HepG2 (cell line): ENCODE results near the gene KMT2B. TPM values are rescaled to one million over a fixed set of nuclear protein-coding genes. Genes with fewer than 3 reads are reported as not detected.

Experiments
- AFF4 ChIP-seq: sonication (generic); formaldehyde crosslinking; IDR thresholded peaks from 2 replicates; pipeline ENCODE4 v1.4.0; 2020; ENCODE audit warnings: missing genetic modification reagents
- BRD4 ChIP-seq: sonication (generic); formaldehyde crosslinking; IDR thresholded peaks from 2 replicates; pipeline ENCODE4 v1.4.0; 2020; ENCODE audit warnings: missing genetic modification reagents
- CBX1 ChIP-seq: IDR thresholded peaks from one replicate; pipeline ENCODE4 v1.6.1; 2016; ENCODE audit warnings: antibody characterized with exemption, low read depth
- CSRNP1 ChIP-seq: sonication (generic); formaldehyde crosslinking; IDR thresholded peaks from 2 replicates; pipeline ENCODE4 v1.8.1; 2023; ENCODE audit warnings: mild to moderate bottlenecking, missing genetic modification reagents
- ERF ChIP-seq: IDR thresholded peaks from 2 replicates; pipeline ENCODE4 v1.6.1; 2018; ENCODE audit warnings: missing biosample characterization, missing genetic modification reagents
- ESRRA ChIP-seq: sonication (generic); formaldehyde crosslinking; IDR thresholded peaks from 2 replicates; pipeline ENCODE4 v1.5.1; 2020; ENCODE audit warnings: mild to moderate bottlenecking, low read depth, missing genetic modification reagents
- FUBP1 ChIP-seq: sonication (generic); formaldehyde crosslinking; IDR thresholded peaks from 2 replicates; pipeline ENCODE4 v1.5.1; 2020; ENCODE audit warnings: missing genetic modification reagents, mild to moderate bottlenecking, borderline replicate concordance
- KLF15 ChIP-seq: sonication (generic); formaldehyde crosslinking; IDR thresholded peaks from 2 replicates; pipeline ENCODE4 v1.8.1; 2023; ENCODE audit warnings: borderline replicate concordance, mild to moderate bottlenecking, inconsistent platforms, missing genetic modification reagents, mixed read lengths
- KMT2A ChIP-seq: sonication (generic); formaldehyde crosslinking; IDR thresholded peaks from 2 replicates; pipeline ENCODE4 v1.4.0; 2020; ENCODE audit warnings: missing genetic modification reagents
- MZF1 ChIP-seq: sonication (generic); formaldehyde crosslinking; IDR thresholded peaks from 2 replicates; pipeline ENCODE4 v1.8.1; 2023; ENCODE audit warnings: mild to moderate bottlenecking, missing genetic modification reagents, borderline replicate concordance
- NCOA5 ChIP-seq: sonication (generic); formaldehyde crosslinking; IDR thresholded peaks from 2 replicates; pipeline ENCODE4 v1.4.0; 2020; ENCODE audit warnings: missing genetic modification reagents
- NFATC3 ChIP-seq: sonication (generic); formaldehyde crosslinking; IDR thresholded peaks from 2 replicates; pipeline ENCODE4 v1.5.1; 2020; ENCODE audit warnings: mild to moderate bottlenecking, missing genetic modification reagents
- REXO4 ChIP-seq: sonication (generic); formaldehyde crosslinking; IDR thresholded peaks from 2 replicates; pipeline ENCODE4 v1.8.0; 2022; ENCODE audit warnings: missing genetic modification reagents, mild to moderate bottlenecking, borderline replicate concordance
- RFXAP ChIP-seq: sonication (generic); formaldehyde crosslinking; IDR thresholded peaks from 2 replicates; pipeline ENCODE4 v1.4.0; 2020; ENCODE audit warnings: missing genetic modification reagents, borderline replicate concordance
- SMAD1 ChIP-seq: sonication (generic); formaldehyde crosslinking; IDR thresholded peaks from 2 replicates; pipeline ENCODE4 v1.4.0; 2020; ENCODE audit warnings: missing genetic modification reagents, low read depth, mild to moderate bottlenecking, borderline replicate concordance
- TBP ChIP-seq: sonication (generic); formaldehyde crosslinking; IDR thresholded peaks from 2 replicates; pipeline ENCODE4 v1.5.0; 2020; ENCODE audit warnings: missing genetic modification reagents
- TMF1 ChIP-seq: sonication (generic); formaldehyde crosslinking; IDR thresholded peaks from 2 replicates; pipeline ENCODE4 v1.8.1; 2022; ENCODE audit warnings: low read depth, missing genetic modification reagents
- YEATS2 ChIP-seq: sonication (generic); formaldehyde crosslinking; IDR thresholded peaks from 2 replicates; pipeline ENCODE4 v1.4.0; 2020; ENCODE audit warnings: missing genetic modification reagents, borderline replicate concordance
- ZBTB4 ChIP-seq: sonication (generic); formaldehyde crosslinking; IDR thresholded peaks from 2 replicates; pipeline ENCODE4 v1.4.0; 2020; ENCODE audit warnings: missing genetic modification reagents, mild to moderate bottlenecking, borderline replicate concordance
- ZMYM3 ChIP-seq: sonication (generic); formaldehyde crosslinking; IDR thresholded peaks from 2 replicates; pipeline ENCODE4 v1.5.1; 2020; ENCODE audit warnings: mild to moderate bottlenecking, missing genetic modification reagents
- ZNF564 ChIP-seq: sonication (generic); formaldehyde crosslinking; IDR thresholded peaks from 2 replicates; pipeline ENCODE4 v1.8.1; 2023; ENCODE audit warnings: mild to moderate bottlenecking, missing genetic modification reagents
- polyA plus RNA-seq, 8 experiments: library from polyadenylated mRNA; depleted of rRNA in 3 of 8; stranded (reverse) in 7 of 8; unstranded in 1 of 8; fragments of >200 nt; fragmentation: Illumina TruSeq in 4 of 8; extraction: Trizol in 4 of 8; gene quantifications; 2 replicates each; pipeline versions ENCODE4 v1.2.1 to v1.2.3, GENCODE V29; 2011 to 2016; ENCODE audit warnings: low read depth in 4 of 8, missing spikeins in 1 of 8, mixed read lengths in 1 of 8; ENCODE audit not compliant: insufficient read depth in 1 of 8
- total RNA-seq, 5 experiments: library from RNA; depleted of rRNA; stranded (reverse); fragments of >200 nt; fragmentation: Illumina TruSeq; extraction: Trizol; gene quantifications; 2 replicates each; pipeline ENCODE4 v1.2.3, GENCODE V29; 2016; ENCODE audit warnings: low read depth in 1 of 5

KMT2B gene
- total and polyA plus RNA-seq, 2 of the 13 experiments (the other 11 are each of a cell fraction or from before 2014, with no cell fraction given) = 6.2 to 16.9 TPM

DNA sequence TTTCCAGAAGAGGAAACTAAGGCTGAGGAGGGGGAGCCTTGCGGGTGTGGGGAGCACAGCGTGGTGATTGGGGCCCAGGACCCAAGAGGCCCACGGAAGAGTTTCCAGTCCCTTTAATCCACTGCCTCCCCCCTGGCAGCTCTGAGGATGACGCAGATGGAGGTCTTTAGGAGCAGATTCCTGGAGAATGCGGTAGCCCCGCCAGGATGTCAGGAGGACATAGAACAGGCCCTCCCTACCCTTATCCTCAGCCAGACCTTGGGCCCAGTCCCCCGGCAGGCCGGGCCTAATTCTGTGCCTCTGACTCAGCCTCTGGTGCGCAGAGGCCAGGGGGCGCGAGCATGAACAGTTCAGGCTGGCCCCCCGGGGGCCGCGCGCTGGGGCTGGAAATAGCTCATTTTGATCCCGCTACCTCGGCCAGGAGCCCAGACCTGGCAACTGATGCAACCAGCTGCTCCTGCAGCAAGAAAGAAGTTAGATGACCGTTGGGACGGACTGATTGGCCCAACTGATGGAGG is 39.5 kb downstream of the KMT2B start (continued):
- TF ChIP-seq NFATC3 (CRISPR knock-in tag) (no peak), TMF1 (CRISPR knock-in tag) (no peak), YEATS2 (CRISPR knock-in tag) (no peak), CSRNP1 (CRISPR knock-in tag) (no peak), TBP (CRISPR knock-in tag) (no peak), KMT2A (no peak), ZBTB4 (0 out of 2 replicates have a peak, but pooled peaks have one; percentile 3), SMAD1 (CRISPR knock-in tag) (no peak), REXO4 (CRISPR knock-in tag) (no peak), KLF15 (CRISPR knock-in tag) (no peak), FUBP1 (no peak), BRD4 (CRISPR knock-in tag) (no peak), AFF4 (CRISPR knock-in tag) (no peak), MZF1 (CRISPR knock-in tag) (no peak), ESRRA (CRISPR knock-in tag) (no peak), RFXAP (CRISPR knock-in tag) (no peak), ERF (CRISPR knock-in tag) (no peak), ZMYM3 (CRISPR knock-in tag) (no peak), CBX1 (no peak), NCOA5 (CRISPR knock-in tag) (no peak), ZNF564 (CRISPR knock-in tag) (no peak)
